Loucy (cell line): ENCODE results near the gene ABTB2.

Experiments used
- EZH2phosphoT487 ChIP-seq: fragments of 200-600 bp; IDR thresholded peaks from 2 replicates; pipeline ENCODE4 v1.6.1; 2018; ENCODE audit warnings: antibody characterized with exemption, mild to moderate bottlenecking, moderate library complexity, borderline replicate concordance
- TF ChIP-seq, protein P1 (sequence below): fragments of 200-600 bp; sonication (generic); conservative IDR thresholded peaks from 2 replicates; pipeline ENCODE4 v1.5.1; 2014; ENCODE audit warnings: mild to moderate bottlenecking, antibody characterized with exemption, low read length

DNA sequence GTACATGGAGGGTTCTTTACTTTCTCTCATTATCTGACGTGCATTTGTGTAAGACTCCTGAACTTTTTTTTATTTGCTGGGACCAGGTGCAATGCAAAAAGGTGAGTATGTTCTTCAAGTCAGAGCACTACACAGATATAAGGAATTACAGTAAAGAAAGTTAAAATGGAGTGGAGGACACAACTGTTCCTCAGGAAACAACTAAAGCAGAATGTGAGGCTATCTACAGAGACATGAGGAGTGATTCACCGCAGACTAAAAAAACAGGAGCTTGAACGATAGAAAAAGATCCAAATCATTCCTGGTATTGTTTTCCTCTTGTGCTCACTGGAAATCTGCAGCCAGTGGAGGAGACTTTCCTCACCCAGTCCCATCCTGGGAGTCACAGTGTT, 106.2 kb downstream of the ABTB2 start:
- TF ChIP-seq, protein P1, sequence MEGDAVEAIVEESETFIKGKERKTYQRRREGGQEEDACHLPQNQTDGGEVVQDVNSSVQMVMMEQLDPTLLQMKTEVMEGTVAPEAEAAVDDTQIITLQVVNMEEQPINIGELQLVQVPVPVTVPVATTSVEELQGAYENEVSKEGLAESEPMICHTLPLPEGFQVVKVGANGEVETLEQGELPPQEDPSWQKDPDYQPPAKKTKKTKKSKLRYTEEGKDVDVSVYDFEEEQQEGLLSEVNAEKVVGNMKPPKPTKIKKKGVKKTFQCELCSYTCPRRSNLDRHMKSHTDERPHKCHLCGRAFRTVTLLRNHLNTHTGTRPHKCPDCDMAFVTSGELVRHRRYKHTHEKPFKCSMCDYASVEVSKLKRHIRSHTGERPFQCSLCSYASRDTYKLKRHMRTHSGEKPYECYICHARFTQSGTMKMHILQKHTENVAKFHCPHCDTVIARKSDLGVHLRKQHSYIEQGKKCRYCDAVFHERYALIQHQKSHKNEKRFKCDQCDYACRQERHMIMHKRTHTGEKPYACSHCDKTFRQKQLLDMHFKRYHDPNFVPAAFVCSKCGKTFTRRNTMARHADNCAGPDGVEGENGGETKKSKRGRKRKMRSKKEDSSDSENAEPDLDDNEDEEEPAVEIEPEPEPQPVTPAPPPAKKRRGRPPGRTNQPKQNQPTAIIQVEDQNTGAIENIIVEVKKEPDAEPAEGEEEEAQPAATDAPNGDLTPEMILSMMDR: no peak
- TF ChIP-seq EZH2phosphoT487: no peak
